ENCODE measurements around the gene TMEM150B. TPM values are rescaled to one million over a fixed set of nuclear protein-coding genes. Genes with fewer than 3 reads are reported as not detected.
A peak's percentile ranks its signal among the peaks of the same experiment; 100 is the strongest.

The TMEM150B gene
- total RNA-seq, 1 donor from 2014 or later: not detected

- Histone ChIP-seq H3K4me1 (no peaks in the 10 kb centered on the region), H3K27ac (no peak overlapping the region), H3K9ac (no peak overlapping the region), H3K27me3 (no peaks in the 10 kb centered on the region), H3K4me3 (no peak overlapping the region), H3K36me3 (no peaks in the 10 kb centered on the region), H2AFZ (replicated peaks) (no peak overlapping the region), H3F3A (ENCODE audit: low read depth) (peaks cover 10% of the 10 kb centered on the region), H4K20me1 (ENCODE audit: low read depth) (no peaks in the 10 kb centered on the region), H3K79me2 (ENCODE audit: low read depth) (no peaks in the 10 kb centered on the region), H3K9me3 (ENCODE audit: low read depth) (no peaks in the 10 kb centered on the region), H3K4me2 (no peak overlapping the region)
- no peak overlapping the region for H3K4me3 Mint-ChIP-seq
- peaks cover 13% of the 10 kb centered on the region for H3K27me3 Mint-ChIP-seq (ENCODE audit: insufficient read depth, low read depth)
- H3K9me3 Mint-ChIP-seq: no peaks in the 10 kb centered on the region
- no peak for DNase-seq (ENCODE audit: low spot score)
- peaks cover 7% of the 10 kb centered on the region for H3K4me1 Mint-ChIP-seq
- TF ChIP-seq EZH2 (IDR thresholded peaks at IDR 0.05): no peak
- TF ChIP-seq EZH2phosphoT487 (IDR thresholded peaks at IDR 0.05): no peak
- no peak for TF ChIP-seq CTCF (IDR thresholded peaks at IDR 0.05)
- peaks cover 4% of the 10 kb centered on the region for H3K36me3 Mint-ChIP-seq
- H3K27ac Mint-ChIP-seq: peak overlapping the region; percentile 55
Observed at GRCh38 chr19:55315956-55316525, 9.1 kb downstream of the TMEM150B start.

GRCh38 chr19:55314396-55314795 is 10.7 kb downstream of the TMEM150B start:
- Mint-ChIP-seq H3K36me3 (peaks cover 12% of the 10 kb centered on the region), H3K4me1 (peaks cover 12% of the 10 kb centered on the region), H3K27me3 (ENCODE audit: insufficient read depth, low read depth) (peaks cover 10% of the 10 kb centered on the region), H3K9me3 (no peaks in the 10 kb centered on the region), H3K27ac (no peak overlapping the region), H3K4me3 (no peak overlapping the region)
- no peak overlapping the region for H3K4me2 ChIP-seq
- H3F3A ChIP-seq (ENCODE audit: low read depth): peaks cover 10% of the 10 kb centered on the region
- H3K9me3 ChIP-seq (ENCODE audit: low read depth): no peaks in the 10 kb centered on the region
- H2AFZ ChIP-seq (replicated peaks): no peak overlapping the region
- H3K9ac ChIP-seq: no peak overlapping the region
- no peak for DNase-seq (ENCODE audit: low spot score)
- H3K27me3 ChIP-seq: no peaks in the 10 kb centered on the region
- no peaks in the 10 kb centered on the region for H3K4me1 ChIP-seq
- H3K79me2 ChIP-seq (ENCODE audit: low read depth): no peaks in the 10 kb centered on the region
- no peak overlapping the region for H3K27ac ChIP-seq
- no peaks in the 10 kb centered on the region for H3K36me3 ChIP-seq
- no peaks in the 10 kb centered on the region for H4K20me1 ChIP-seq (ENCODE audit: low read depth)
- H3K4me3 ChIP-seq: no peak overlapping the region
- TF ChIP-seq EZH2phosphoT487 (IDR thresholded peaks at IDR 0.05) (no peak), EZH2 (IDR thresholded peaks at IDR 0.05) (no peak), CTCF (IDR thresholded peaks at IDR 0.05) (no peak)

GRCh38 chr19:55312621-55313512 is 12.3 kb downstream of the TMEM150B start:
- Mint-ChIP-seq H3K4me3 (peak overlapping the region; percentile 44), H3K36me3 (peaks cover 19% of the 10 kb centered on the region), H3K4me1 (peaks cover 15% of the 10 kb centered on the region), H3K27ac (peak overlapping the region; percentile 42), H3K9me3 (no peaks in the 10 kb centered on the region), H3K27me3 (ENCODE audit: insufficient read depth, low read depth) (peaks cover 10% of the 10 kb centered on the region)
- Histone ChIP-seq H3K4me1 (no peaks in the 10 kb centered on the region), H3K27ac (peak overlapping the region; percentile 53), H3K27me3 (no peaks in the 10 kb centered on the region), H3K4me2 (no peak overlapping the region), H4K20me1 (ENCODE audit: low read depth) (no peaks in the 10 kb centered on the region), H3K79me2 (ENCODE audit: low read depth) (no peaks in the 10 kb centered on the region), H2AFZ (replicated peaks) (no peak overlapping the region), H3K9me3 (ENCODE audit: low read depth) (no peaks in the 10 kb centered on the region), H3K36me3 (no peaks in the 10 kb centered on the region), H3F3A (ENCODE audit: low read depth) (peaks cover 10% of the 10 kb centered on the region), H3K4me3 (no peak overlapping the region), H3K9ac (no peak overlapping the region)
- DNase-seq (ENCODE audit: low spot score): no peak
- no peak for TF ChIP-seq EZH2 (IDR thresholded peaks at IDR 0.05)
- TF ChIP-seq CTCF (IDR thresholded peaks at IDR 0.05): no peak
- no peak for TF ChIP-seq EZH2phosphoT487 (IDR thresholded peaks at IDR 0.05)
